ENCODE data around the gene B4GALT1.

B4GALT1 gene

DNA sequence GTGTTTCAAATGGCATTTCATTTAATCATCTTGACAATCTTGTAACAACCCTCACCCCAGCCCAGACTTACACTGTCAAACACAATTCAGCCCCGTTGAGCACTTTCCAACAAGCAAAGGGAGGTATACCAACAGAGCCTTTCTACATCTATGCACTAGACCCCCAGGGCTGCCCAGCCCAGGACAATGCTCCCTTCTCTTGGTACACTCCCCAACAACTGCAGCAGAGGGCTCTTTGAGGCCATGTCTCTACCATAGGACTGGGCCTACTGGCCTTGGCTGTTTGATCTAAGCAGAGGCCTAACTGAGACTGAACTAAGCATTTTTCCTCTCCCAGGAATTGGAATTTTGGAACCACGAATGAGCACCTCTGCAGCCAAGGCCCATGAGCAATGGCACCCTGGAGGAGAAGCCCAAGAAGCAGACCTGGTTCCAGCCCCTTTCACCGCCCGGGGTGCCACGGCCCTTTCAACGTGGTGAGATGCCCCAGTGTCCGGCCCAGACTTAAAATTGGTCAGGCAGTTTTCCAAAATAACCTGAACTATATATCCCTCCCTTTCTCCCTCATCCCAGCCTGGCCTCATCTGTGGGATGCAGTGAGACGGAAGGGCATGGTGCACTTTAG lies 43.6 kb downstream of the B4GALT1 start:
- DNase-seq, result no peak

GRCh38 chr9:33120620-33121019 lies 46.5 kb downstream of the B4GALT1 start:
- DNase-seq, result no peak

DNA sequence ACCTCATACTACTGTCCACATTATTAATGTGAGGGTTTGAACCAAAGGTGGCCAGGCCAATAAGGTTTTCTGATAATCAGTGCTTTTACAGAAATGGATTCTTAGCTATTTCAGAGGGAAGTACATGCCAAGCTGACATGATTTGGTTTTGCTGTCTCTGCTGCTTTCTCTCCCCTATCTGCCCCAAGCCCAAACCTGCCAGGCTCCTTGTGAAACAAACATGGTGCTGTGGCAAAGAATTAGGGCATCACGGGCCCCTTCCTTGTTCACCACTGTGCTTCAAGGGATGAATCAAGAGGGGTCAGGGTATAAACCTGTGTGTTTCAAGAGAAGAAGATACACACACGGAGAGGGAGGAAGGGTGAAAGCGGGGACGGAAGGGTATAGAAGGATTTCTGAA lies 49.3 kb downstream of the B4GALT1 start:
- DNase-seq, result no peak

DNA sequence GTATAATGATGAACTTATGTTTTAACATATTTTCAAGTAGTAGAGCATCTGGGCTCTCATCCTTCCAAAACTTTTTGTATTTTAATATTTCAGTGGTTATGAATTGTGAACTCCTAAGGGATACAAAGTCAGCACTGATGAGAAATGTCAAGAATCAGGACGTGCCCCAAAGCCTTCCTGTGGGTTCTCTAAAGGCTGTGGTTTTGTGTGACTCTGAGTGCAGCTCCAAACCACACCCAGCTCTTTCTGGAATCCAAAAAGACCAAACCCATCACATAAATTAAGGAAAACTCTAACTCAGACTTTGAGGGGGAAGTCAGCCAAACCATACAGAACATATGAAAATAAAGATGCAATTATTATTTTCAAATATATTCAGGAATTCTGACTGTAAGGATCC lies 49.8 kb downstream of the B4GALT1 start:
- no peak for DNase-seq

- DNase-seq, result no peak
Measured at GRCh38 chr9:33116860-33117259, 50.3 kb downstream of the B4GALT1 start.

- no peak for DNase-seq
Measured at GRCh38 chr9:33114746-33115145, 52.4 kb downstream of the B4GALT1 start.

GRCh38 chr9:33113799-33114547 lies 53.2 kb downstream of the B4GALT1 start:
- DNase-seq, result no peak

DNA sequence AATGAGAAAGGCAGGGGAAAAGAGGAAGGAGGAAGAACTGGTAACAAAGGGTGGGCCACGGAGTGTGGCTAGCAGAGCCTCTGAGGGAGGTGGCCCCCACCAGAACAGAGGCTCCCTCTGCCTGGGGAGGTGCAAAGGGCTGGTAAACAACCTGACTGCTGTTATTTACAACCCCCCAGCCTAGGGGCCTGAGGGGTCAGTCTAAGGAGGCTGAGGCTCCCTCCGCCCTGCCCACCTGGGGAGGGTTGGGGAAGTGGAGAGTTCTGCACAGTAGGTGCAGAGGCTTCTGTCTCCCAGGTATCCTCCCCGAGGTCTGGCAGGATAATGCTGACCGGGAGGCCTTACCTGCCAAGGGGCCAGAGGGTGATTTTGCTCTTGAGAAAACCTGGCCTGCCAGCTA lies 55.0 kb downstream of the B4GALT1 start:
- no peak for DNase-seq

- no peak for DNase-seq
Measured at GRCh38 chr9:33111631-33112030, 55.5 kb downstream of the B4GALT1 start.

DNA sequence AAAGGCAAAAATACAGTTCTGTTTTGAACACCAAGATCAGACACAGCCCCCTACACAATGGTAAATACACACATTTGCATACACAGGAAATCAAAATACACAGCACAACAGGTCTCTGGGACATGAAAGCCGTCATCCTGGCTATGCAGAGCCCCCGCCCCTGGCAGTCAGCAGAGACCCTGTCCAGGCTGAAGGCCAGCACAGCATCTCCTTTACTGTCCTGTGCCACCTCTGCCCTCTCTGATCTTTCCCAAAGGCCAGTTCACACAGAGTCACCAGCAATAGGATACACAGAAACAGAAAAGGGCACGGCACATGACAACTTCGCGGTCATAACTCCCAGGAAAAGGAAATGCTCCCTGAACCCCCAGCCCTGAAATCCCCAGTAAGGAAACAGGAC lies 56.5 kb downstream of the B4GALT1 start:
- no peak for DNase-seq

GRCh38 chr9:33109850-33110595 lies 57.1 kb downstream of the B4GALT1 start:
- no peak for DNase-seq

- DNase-seq, result no peak
Measured at GRCh38 chr9:33109097-33109496, 58.0 kb downstream of the B4GALT1 start.

- DNase-seq, result no peak
Measured at GRCh38 chr9:33108472-33108871, 58.7 kb downstream of the B4GALT1 start.

DNA sequence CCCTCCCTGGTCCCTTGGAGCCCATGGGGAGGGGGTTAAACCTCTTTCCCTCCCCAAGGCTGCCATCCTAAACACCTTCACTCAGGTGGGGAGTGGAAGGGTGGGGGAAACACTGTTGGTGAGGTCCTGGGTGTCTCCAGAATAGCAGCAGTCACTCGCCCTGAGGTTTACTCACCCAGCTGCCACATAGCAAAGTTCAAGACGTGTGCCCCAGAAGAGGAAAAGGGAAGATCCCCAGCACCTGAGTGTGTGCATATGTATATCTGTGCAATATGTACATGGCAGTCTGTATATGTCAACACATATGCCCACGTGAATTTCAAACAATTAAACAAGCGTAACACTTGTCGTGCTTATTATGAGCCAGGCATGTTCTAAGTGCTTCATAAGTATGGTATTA lies 59.4 kb downstream of the B4GALT1 start:
- DNase-seq, result no peak

DNA sequence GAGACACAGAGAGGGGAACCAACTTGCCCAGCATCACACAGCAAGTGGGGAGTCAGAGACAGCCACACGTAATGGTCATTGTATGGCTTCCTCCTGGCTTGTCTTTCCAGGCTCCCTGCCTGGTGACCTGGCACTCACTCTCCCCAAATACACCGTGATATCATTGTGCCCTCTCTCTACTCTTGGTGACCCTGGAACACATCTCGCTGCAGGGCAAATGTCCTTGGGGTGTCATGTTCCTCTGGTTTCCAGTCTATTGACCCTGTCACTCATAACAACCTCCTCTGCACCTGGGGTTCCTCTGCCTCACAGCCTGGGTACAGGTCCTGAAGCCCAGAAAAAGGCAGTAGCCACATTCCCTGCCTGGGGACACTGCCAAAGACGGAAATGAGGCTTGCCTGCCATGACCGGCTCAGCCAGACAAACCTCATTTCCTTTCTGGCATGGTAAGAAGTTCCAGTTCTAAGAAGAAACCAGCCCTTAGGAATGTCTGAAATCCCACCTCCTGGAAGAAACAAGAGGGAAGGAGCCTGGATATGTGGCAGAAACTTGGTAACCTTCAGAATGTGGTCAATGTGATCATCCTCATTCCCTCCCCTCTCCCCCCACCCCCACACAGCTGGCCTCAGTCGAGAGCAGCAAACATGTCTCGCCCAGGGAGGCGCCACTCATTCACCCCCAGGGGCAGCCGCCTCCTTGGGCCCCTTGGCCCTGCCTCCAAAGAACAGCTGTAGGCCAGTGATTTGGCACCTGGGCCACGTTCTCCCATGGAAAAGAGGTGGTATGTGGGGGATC lies 60.1 kb downstream of the B4GALT1 start:
- no peak for DNase-seq

DNA sequence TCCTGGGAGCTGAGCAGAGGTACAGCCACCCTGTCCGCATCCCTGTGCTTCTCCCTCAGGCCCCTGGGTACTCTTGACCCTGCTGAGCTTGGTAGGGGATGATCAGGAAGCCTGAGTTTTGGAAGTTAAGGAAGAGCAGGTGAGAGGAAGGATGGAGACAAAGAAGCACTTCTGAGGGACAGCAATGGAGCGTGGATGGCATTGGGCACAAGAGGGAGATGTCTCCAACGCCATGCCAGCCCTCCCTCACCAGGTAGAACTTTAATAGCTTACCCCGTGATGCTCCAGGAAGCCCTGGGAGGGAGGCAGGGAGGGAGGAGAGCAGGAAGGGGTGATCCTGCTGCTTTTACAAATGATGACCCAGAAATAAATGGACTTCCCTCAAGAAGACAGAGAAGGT lies 60.8 kb downstream of the B4GALT1 start:
- DNase-seq, result no peak

DNA sequence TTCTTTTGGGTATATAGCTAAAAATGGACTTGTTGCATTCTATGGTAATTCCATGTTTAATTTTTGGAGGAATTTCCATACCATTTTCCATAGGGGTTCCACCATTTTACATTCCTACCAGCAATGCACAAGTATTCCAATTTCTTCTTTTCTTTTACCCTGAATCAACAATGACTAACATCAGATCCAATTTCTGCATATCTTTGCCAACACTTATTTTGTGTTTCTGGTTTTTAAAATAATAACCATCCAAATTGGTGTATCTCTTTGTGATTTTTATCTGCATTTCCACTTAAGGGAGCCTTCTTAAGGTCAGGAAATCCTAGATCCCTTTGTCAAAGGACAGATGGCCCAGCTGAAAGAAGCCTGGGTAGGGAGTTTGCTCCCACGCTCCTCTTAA lies 61.2 kb downstream of the B4GALT1 start:
- DNase-seq, result no peak

DNA sequence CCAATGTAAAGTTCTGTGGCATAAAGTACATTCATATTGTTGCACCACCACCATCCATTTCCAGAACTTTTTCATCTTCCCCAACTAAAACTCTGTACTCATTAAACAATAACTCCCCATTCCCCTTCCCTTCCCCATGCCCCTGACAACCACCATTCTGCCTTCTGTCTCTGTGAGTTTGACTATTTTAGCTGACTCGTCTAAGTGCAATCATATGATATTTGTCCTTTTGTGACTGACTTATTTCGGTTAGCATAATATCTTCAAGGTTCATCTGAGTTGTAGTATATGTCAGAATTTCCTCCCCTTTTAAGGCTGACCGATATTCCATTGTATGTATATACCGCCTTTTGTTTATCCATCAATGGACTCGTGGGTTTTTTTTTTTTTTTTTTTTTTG lies 61.6 kb downstream of the B4GALT1 start:
- DNase-seq, result no peak

DNA sequence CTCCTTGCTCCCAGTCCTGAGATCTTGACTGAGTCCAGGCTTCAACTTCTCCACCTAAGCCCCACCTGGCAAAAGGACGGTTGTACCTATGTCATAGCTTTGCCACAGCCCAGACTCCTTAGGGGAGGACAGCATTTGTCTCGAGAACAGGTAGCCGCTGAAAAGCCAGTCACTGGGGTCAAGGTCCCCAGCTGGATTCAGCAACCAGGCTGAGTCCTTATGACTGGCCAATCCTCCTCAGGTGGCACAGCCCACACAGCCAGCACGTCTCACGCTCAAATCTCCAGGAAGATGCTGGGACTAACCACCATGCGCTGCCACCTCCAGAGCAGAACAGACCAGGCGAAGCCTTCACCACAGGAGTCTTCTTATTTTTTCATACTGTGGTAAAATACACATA lies 62.7 kb downstream of the B4GALT1 start:
- no peak for DNase-seq

- no peak for DNase-seq
Measured at GRCh38 chr9:33103501-33104281, 63.4 kb downstream of the B4GALT1 start.

GRCh38 chr9:33102551-33103210 lies 64.5 kb downstream of the B4GALT1 start:
- DNase-seq, result no peak

Data from stimulated activated naive CD4-positive, alpha-beta T cell (primary cell).